G401.6 (cell line): ENCODE measurements around the gene MED27.
"Not testable (repeated sequence)": the region's sequence is repeated elsewhere in the genome, so short reads cannot be mapped to it uniquely, and the experiment has no call there.

Experiments used
- FAIRE-seq: peaks from 2 replicates; lab custom pipeline; 2012; peaks lifted over from hg19 to GRCh38; lab: Jason Lieb, UNC

The MED27 gene

DNA sequence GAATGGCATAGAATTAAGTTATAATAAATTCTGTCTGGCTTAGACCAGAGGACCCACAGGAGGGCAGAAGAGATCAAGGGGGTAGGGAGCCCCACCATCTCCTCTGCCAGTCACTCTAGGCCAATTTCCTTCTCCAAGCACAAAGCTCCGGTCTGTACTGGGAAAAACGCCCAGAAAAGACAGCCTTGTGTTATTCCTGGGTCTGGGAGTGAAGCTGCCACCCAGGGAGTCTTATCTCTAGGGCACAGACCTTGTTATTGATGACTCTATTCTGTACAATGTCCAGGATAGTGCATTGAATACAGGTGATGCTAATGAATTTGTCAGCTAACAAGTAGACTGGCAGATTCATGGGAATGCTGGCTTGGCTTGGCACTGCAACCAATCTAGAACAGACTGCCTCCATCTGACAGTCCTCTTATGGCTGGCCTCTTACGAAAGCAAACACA lies 60.7 kb downstream of the MED27 start:
- FAIRE-seq = no peak

DNA sequence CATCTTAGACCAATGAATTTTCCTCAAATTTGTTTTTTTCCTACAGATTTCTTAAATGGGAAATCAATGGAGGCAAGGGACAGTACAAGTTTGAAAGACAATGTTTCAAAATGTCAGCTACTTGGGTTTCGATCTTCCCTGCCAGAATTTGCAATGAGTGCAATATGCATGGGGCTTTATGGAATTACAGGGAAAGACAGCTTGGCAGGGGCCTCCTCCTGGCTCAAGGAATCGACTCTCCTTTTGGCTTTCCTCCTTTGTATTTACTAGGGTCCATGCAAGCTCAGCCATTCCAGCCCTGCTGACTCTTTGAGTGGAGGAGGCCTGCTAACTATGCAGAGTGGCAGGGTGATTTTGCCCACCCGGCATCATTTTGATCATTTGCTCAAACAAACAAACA lies 63.2 kb downstream of the MED27 start:
- no peak for FAIRE-seq

DNA sequence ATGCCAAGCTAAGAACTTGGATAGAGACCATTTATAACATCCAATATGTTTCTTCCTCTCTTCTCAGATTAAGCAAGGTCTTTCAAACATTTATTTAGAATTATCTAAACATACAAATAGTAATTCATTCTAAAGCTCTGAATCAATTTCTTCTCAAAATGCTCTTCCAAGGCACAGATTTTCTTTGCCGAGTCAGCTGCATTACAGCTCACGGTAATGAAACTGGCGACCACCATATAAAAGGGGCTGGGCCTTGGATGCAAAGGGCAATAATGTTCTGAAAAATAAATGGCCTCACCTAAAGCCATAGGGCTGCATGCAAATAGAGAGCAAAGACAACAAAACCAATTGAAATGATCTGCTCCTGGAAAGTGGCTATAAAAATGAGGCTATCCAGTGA lies 63.8 kb downstream of the MED27 start:
- no peak for FAIRE-seq

- no peak for FAIRE-seq
These were observed 65.4 kb downstream of the MED27 start for GRCh38 chr9:132014218-132014805.

DNA sequence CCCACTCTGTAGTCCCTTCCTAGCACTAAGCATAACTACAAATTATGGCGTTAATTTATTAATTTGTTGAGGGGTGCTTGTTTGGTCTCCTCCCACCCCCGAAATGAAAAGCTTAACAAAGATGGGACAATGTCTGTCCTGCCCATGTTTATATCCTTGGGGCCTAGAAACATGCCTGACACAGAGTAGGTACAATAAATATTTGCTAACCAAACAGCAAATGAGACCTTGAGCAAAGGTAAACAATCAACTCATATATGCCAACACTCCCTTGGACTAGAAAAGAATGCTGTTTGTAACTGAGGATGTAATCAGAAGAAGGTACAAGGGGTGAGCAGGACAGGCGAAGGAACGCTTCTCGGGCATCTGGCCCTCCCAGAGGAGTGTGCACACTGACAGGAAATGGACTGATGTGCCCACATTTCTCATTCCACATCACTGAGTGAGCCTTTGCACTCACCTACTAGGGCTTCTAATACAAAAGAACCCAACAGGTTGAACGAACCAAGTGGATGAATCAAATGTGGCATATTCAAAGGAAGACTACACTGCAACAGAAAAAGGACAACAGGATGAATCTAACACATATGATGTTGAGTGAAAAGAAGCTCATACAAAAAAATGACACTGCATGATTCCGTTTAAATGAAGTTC lies 66.8 kb downstream of the MED27 start:
- FAIRE-seq = no peak

DNA sequence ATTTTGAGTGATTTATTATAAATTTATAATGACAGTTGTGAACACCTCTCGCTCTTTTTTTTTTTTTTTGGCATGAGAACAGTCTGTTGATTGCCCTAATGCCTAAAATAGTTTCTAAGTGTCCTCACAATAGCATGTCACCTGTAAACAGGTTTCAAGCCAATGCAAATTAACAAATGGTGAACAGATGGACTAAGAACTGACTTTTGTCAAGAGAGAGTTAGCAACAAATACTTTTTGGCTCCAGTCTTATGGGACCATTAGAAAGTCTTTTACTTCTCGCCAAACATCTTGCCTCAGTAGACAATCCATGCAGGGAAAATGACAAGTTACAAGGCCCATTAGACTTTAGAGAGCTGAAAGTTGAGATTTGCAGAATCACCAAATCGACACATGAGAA lies 67.8 kb downstream of the MED27 start:
- no peak for FAIRE-seq

- FAIRE-seq = no peak
These were observed 68.4 kb downstream of the MED27 start for GRCh38 chr9:132011309-132011708.

DNA sequence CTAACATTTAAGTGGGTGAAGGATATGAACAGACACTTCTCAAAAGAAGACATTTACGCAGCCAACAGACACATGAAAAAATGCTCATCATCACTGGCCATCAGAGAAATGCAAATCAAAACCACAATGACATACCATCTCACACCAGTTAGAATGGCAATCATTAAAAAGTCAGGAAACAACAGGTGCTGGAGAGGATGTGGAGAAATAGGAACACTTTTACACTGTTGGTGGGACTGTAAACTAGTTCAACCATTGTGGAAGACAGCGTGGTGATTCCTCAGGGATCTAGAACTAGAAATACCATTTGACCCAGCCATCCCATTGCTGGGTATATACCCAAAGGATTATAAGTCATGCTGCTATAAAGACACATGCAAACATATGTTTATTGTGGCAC lies 69.5 kb downstream of the MED27 start:
- not testable (repeated sequence) for FAIRE-seq

DNA sequence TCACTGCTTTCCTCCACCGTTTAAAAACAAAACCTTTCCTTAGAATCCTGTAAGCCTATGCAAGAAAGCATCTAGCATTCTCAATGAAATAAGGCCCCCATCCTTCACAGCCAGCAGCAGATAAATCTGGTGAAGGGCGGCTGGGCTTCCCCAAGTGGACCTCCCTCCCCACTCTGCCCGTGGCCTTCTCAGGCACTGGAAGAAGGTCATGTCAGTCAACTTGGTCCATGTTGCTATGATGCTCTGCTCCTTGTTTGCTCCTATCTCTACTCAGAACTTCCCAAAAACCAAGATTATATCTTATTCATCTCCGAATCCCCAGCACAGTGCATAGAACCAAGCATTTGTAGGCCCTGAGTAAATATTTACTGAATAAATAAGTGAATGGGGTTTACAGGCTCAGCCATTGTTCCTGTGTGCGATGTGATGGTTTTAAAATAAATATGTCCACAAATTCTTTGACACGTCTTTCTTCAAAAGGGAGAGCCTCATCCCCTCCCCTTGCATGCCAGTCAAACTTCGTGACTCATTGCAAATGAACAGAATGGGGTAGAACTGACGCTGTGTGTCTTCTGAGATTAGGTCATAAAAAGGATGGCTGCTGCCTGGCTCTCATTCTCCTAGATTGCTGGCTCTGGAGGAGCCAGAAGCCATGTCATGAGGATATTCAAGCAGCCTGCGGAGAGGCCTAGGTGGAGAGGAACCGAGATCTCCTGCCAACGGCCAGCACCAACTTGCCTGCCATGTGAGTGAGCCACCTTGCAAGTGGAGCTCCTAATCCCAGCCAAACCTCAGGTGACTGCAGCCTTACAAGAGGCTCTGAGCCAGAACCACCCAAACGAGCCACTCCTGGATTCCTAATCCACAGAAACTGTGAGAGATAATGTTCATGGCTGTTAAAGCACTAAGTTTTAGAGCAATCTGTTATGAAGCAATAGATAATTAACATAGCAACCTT lies 70.5 kb downstream of the MED27 start:
- no peak for FAIRE-seq

- FAIRE-seq = no peak
These were observed 71.4 kb downstream of the MED27 start for GRCh38 chr9:132008184-132008803.

DNA sequence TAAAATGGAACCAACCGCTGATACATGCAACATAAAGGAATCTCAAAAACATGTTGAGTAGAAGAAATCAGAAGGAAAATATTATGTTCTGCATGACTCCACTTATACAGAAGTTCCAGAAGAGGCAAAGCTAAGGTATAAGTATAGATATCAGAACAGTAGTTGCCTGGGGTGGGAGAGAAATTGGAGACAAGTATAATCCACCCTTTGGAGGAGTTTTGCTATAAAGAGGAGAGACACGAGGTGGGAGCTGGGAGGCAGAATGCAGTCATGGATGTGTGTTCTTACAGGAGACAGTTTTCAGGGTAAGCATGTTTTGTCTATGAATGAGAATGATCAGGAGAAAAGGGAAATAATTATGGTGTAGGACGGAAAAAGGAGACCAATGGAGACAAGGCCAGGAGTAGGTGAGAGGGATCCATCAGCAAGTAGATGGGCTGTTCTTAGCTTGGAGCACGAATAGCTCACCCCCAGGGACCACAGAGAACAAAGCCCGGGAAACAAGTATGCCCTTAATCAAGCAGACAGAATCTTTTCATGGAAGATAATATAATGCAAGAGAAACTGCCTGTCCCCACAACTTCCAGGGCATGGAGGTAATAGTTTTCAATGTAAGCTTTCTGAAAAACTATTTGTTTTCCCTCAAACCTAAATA lies 72.2 kb downstream of the MED27 start:
- FAIRE-seq = no peak

GRCh38 chr9:132006677-132007370 lies 72.8 kb downstream of the MED27 start:
- no peak for FAIRE-seq

DNA sequence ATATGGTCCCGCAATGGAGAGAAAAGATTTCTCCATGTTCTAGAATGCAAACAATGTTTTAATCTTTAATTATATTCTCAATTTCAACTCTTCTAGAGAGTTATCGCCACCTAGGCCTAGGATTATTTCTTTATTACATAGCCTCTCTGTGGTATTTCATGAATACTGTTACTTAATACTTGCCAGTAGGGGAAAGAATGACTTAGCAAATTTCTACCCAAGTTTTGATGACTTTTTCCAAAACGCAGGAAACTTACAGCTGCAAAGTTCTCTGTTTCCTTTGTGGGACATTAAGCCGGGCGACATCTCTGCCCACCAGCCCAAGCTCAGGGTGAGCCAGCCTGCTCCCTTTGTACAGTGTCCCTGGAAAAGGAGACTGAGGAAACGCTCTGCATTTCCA lies 73.8 kb downstream of the MED27 start:
- FAIRE-seq = no peak

DNA sequence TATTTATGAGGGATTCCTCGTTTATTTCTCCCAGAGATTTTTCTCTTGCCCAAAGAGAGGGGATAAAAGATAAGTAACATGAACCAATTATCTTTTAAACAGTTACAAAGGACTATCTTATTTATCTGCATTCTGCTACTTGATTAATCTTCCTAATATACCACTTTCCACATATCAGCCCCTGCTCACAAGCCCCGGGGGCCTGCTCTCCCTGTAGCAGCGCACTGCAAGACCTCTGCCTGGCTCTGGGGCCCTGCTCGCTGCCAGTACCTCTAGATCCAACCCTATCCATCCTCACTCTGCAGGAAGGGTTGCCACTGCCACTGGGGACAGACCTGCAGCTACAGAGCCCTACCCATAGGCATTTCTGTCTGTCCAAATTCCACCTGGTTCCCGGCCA lies 75.3 kb downstream of the MED27 start:
- no peak for FAIRE-seq

DNA sequence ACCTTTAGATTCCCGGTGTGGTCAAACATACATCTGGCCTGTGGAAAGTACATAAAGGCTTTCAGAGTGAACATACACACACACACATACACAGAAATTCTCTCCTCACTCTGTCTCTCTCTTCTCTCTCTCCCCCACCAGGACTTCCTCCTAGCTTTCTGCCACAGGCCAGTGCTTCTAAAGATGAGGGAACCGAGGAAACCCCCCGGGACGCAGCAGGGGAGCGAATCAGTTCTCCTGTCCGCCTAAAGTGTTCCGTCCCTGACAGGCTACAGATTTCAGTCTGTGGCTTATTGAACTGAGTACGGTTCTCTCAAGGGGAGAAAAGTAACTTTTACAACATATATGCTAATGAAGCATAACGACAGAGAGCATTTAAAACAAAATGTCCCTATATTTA lies 75.8 kb downstream of the MED27 start:
- no peak for FAIRE-seq

DNA sequence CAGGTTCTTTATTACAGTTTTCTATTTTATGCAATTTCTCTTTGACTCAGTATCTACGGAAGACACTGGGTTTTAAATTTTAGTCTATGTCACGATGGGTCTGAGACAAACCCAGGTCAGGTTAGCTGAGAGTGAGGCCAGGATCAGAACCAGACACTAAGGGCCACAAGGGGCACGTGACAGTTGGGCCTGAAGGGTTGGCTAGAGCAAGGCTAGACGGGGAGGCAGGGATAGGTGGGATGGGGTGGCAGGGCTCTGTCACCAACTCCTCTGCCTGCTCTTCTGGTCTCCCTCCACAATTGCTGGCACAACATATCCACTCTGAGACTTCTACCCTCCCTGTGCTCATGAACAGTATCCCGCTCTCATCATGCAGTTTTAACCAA lies 76.4 kb downstream of the MED27 start:
- FAIRE-seq = no peak

DNA sequence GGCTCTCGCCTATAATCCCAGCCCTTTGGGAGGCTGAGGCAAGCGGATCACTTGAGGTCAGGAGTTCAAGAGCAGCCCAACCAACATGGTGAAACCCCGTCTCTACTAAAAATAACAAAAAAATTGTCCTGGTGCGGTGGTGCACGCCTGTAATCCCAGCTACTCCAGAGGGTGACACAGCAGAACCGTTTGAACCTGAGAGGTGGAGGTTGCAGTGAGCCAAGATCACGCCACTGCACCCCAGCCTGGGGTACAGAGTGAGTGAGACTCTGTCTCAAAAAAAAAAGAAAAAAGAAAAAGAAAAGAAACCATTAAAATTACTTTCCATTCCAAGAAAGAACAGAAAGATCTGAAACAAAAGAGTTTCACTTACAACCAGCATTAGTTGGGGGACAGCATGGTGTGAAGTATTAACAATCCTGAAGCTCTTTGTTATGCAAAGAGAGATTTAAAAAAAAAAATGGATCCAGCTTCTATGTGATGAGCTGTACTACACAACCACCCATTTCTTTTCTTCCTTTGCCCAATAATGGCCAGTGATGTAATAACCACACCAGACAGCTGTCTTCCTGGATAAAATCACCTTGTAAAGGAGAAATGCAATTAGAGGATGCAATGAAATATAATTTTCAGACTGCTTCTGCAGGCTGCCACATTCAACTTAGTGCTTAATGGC lies 76.9 kb downstream of the MED27 start:
- no peak for FAIRE-seq

DNA sequence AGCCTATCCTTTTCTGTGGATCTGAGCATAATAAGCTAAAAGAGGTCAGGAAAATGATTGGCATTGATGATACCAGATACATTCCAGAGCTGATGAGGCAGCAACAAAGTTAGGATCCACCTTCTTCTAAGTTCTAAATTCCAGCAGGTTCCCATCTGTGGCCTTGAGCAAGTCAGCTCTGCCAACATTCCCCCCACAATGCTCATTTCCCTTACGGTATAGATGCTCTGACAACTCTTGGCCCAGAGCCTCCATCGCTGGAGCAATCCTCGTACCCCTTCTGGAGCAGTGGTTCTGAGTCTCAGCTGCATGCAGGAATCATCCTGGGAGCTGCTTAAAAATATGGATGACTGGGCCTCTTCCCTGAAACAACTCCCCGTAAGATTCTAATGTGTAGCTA lies 78.1 kb downstream of the MED27 start:
- FAIRE-seq = no peak

GRCh38 chr9:132000659-132001058 lies 79.0 kb downstream of the MED27 start:
- FAIRE-seq = no peak

DNA sequence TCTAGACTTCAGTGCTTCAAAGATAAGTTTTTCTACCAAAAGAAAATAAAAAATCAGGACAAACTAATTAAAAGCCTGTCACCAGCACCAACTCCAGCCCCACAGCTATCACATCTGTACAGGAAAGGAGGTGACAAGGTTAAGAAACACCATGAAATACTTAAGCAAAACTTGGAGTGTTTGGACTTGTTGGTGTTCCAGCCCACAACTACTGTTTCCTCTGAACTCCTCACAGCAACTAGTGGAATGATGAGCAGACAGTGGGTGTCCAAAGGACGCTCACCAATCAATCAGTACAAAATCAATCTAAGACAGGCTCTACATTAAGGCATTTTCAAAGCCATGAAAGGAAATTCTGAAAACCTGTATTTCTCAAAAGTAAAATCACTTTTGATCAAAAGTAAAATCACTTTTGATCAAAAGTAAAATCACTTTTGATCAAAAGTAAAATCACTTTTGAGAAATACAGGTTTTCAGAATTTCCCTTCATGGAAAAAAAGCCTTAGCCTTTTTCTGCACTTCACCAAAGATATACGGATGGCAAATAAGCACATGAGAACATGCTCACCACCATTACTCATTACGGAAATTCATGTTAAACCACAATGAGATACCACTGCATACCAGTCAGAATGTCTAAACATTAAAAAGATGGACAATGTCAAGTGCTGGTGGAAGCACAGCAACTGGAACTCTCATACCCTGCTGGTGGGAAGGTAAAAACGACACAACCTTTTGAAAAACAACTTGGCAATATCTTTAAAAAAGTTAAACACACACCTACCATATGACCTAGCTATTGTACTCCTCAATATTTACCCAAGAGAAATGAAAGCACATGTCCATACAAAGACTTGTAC lies 79.7 kb downstream of the MED27 start:
- FAIRE-seq = no peak
